Skeletal muscle satellite cell (primary cell): ENCODE measurements around the gene PEX11G.

Experiments used
- H3K27me3 ChIP-seq: 2 replicates; pipeline ENCODE4 v1.7.0; 2013; ENCODE audit warnings: low read length; ENCODE audit not compliant: control insufficient read depth, insufficient read depth
- H3K36me3 ChIP-seq: 2 replicates; pipeline ENCODE4 v1.7.0; 2013; ENCODE audit warnings: mild to moderate bottlenecking, control low read depth, low read length; ENCODE audit not compliant: insufficient read depth
- H3K4me1 ChIP-seq: 2 replicates; pipeline ENCODE4 v1.7.0; 2013; ENCODE audit warnings: low read length; ENCODE audit not compliant: control insufficient read depth, insufficient read depth
- H3K4me2 ChIP-seq: 2 replicates; pipeline ENCODE4 v1.7.0; 2013; ENCODE audit warnings: mild to moderate bottlenecking, low read length
- H3K4me3 ChIP-seq: 2 replicates; pipeline ENCODE4 v1.7.0; 2013; ENCODE audit warnings: low read length
- H3K9ac ChIP-seq: 2 replicates; pipeline ENCODE4 v1.7.0; 2013; ENCODE audit warnings: mild to moderate bottlenecking, low read depth, low read length, moderate library complexity
- H3K9me3 ChIP-seq: replicated peaks from 2 replicates; pipeline ENCODE4 v1.7.0; 2013; ENCODE audit warnings: mild to moderate bottlenecking, control low read depth, low read length

PEX11G gene

GRCh38 chr19:7516878-7517277 is 28.0 kb upstream of the PEX11G start:
- no peaks in the 10 kb centered on the region for H3K9me3 ChIP-seq
- H3K4me2 ChIP-seq, result peak overlapping the region; percentile 96
- peaks cover 2% of the 10 kb centered on the region for H3K36me3 ChIP-seq
- H3K27me3 ChIP-seq, result no peaks in the 10 kb centered on the region
- H3K4me1 ChIP-seq, result peaks cover 18% of the 10 kb centered on the region
- peak overlapping the region; percentile 96 for H3K9ac ChIP-seq
- H3K4me3 ChIP-seq, result peak overlapping the region; percentile 87

- peak overlapping the region; percentile 96 for H3K4me2 ChIP-seq
- H3K9ac ChIP-seq, result peak overlapping the region; percentile 96
- peaks cover 2% of the 10 kb centered on the region for H3K36me3 ChIP-seq
- no peaks in the 10 kb centered on the region for H3K27me3 ChIP-seq
- peak overlapping the region; percentile 87 for H3K4me3 ChIP-seq
- peaks cover 15% of the 10 kb centered on the region for H3K4me1 ChIP-seq
- no peaks in the 10 kb centered on the region for H3K9me3 ChIP-seq
These were observed 27.5 kb upstream of the PEX11G start for GRCh38 chr19:7516333-7516732.

GRCh38 chr19:7515645-7516151 is 26.9 kb upstream of the PEX11G start, which contains the start of gene ZNF358:
Gene ZNF358 (plus strand): TSS chr19:7516103. CDS start chr19:7519243, 3,140 bp downstream.
- Histone ChIP-seq H3K36me3 (peaks cover 2% of the 10 kb centered on the region), H3K4me1 (peaks cover 15% of the 10 kb centered on the region), H3K4me2 (peak within 1 kb of the TSS; percentile 96), H3K9me3 (no peaks in the 10 kb centered on the region), H3K4me3 (peak within 1 kb of the TSS; percentile 87), H3K27me3 (no peaks in the 10 kb centered on the region), H3K9ac (peak within 1 kb of the TSS; percentile 96)

GRCh38 chr19:7515110-7515644 is 26.3 kb upstream of the PEX11G start:
- H3K4me2 ChIP-seq, result peak overlapping the region; percentile 80
- H3K4me3 ChIP-seq, result peak overlapping the region; percentile 87
- H3K9me3 ChIP-seq, result no peaks in the 10 kb centered on the region
- peaks cover 2% of the 10 kb centered on the region for H3K36me3 ChIP-seq
- H3K27me3 ChIP-seq, result peaks cover 5% of the 10 kb centered on the region
- H3K9ac ChIP-seq, result peak overlapping the region; percentile 84
- H3K4me1 ChIP-seq, result peaks cover 15% of the 10 kb centered on the region

- Histone ChIP-seq H3K4me2 (no peak overlapping the region), H3K9me3 (no peaks in the 10 kb centered on the region), H3K36me3 (no peaks in the 10 kb centered on the region), H3K9ac (no peak overlapping the region), H3K4me3 (no peak overlapping the region), H3K27me3 (peaks cover 5% of the 10 kb centered on the region), H3K4me1 (peaks cover 15% of the 10 kb centered on the region)
These were observed 25.2 kb upstream of the PEX11G start for GRCh38 chr19:7513809-7514642.

- Histone ChIP-seq H3K9ac (no peak overlapping the region), H3K36me3 (no peaks in the 10 kb centered on the region), H3K4me1 (peaks cover 19% of the 10 kb centered on the region), H3K4me2 (no peak overlapping the region), H3K27me3 (peaks cover 5% of the 10 kb centered on the region), H3K4me3 (no peak overlapping the region), H3K9me3 (no peaks in the 10 kb centered on the region)
These were observed 23.6 kb upstream of the PEX11G start for GRCh38 chr19:7512400-7512851.

- Histone ChIP-seq H3K4me2 (no peak overlapping the region), H3K4me3 (no peak overlapping the region), H3K27me3 (peaks cover 5% of the 10 kb centered on the region), H3K9me3 (no peaks in the 10 kb centered on the region), H3K36me3 (no peaks in the 10 kb centered on the region), H3K4me1 (peaks cover 8% of the 10 kb centered on the region), H3K9ac (no peak overlapping the region)
These were observed 20.8 kb upstream of the PEX11G start for GRCh38 chr19:7509625-7510024.

GRCh38 chr19:7507884-7508283 is 19.0 kb upstream of the PEX11G start:
- H3K9me3 ChIP-seq, result no peaks in the 10 kb centered on the region
- H3K27me3 ChIP-seq, result peaks cover 5% of the 10 kb centered on the region
- peaks cover 8% of the 10 kb centered on the region for H3K4me1 ChIP-seq
- no peak overlapping the region for H3K9ac ChIP-seq
- H3K4me3 ChIP-seq, result no peak overlapping the region
- H3K4me2 ChIP-seq, result peak overlapping the region; percentile 25
- no peaks in the 10 kb centered on the region for H3K36me3 ChIP-seq

- Histone ChIP-seq H3K9ac (no peak overlapping the region), H3K4me3 (no peak overlapping the region), H3K27me3 (peaks cover 10% of the 10 kb centered on the region)
These were observed 17.8 kb upstream of the PEX11G start for GRCh38 chr19:7506385-7507328.

GRCh38 chr19:7505682-7506384 is 17.0 kb upstream of the PEX11G start:
- H3K27me3 ChIP-seq, result peaks cover 12% of the 10 kb centered on the region
- H3K4me3 ChIP-seq, result no peak overlapping the region
- H3K4me1 ChIP-seq, result peaks cover 8% of the 10 kb centered on the region
- H3K36me3 ChIP-seq, result no peaks in the 10 kb centered on the region
- H3K9me3 ChIP-seq, result no peaks in the 10 kb centered on the region
- H3K4me2 ChIP-seq, result no peak overlapping the region
- no peak overlapping the region for H3K9ac ChIP-seq

More at GRCh38 chr19:7506385-7507328, 17.8 kb upstream of the PEX11G start:
- Histone ChIP-seq H3K4me1 (peaks cover 8% of the 10 kb centered on the region), H3K9me3 (no peaks in the 10 kb centered on the region), H3K4me2 (no peak overlapping the region), H3K36me3 (no peaks in the 10 kb centered on the region)
